Stimulated activated CD8-positive, alpha-beta memory T cell treated with anti-CD3 and anti-CD28 coated beads, Interleukin-12 subunit alpha, Interleukin-12 subunit beta, amount 100 ng/mL, for 4 hours (primary cell): ENCODE data around the gene BAIAP3.

ENCODE experiments used
- DNase-seq: peaks from one replicate; pipeline ENCODE4 v3.0.0-alpha.2; 2020; ENCODE audit warnings: low read depth

The BAIAP3 gene

GRCh38 chr16:1392826-1393225 lies 59.4 kb downstream of the BAIAP3 start:
- DNase-seq = no peak

- no peak for DNase-seq
Observed at GRCh38 chr16:1393613-1394176, 60.2 kb downstream of the BAIAP3 start.

GRCh38 chr16:1394367-1394951 lies 61.0 kb downstream of the BAIAP3 start:
- no peak for DNase-seq

- DNase-seq = no peak
Observed at GRCh38 chr16:1395444-1396031, 62.1 kb downstream of the BAIAP3 start.

GRCh38 chr16:1397779-1398178 lies 64.3 kb downstream of the BAIAP3 start:
- DNase-seq = no peak

- no peak for DNase-seq
Observed at GRCh38 chr16:1398351-1398750, 64.9 kb downstream of the BAIAP3 start.
